ENCODE measurements around the gene TUBB4A. TPM values are rescaled to one million over a fixed set of nuclear protein-coding genes. Genes with fewer than 3 reads are reported as not detected.

Gene TUBB4A
- total and polyA plus RNA-seq, 9 of the 15 experiments (the other 6 are each of a cell fraction or from before 2014, with no cell fraction given), result 0.14 to 7.0 (median 0.75) TPM

- Histone ChIP-seq H3K9me3 (replicated peaks; ENCODE audit: control insufficient read depth, insufficient read depth, low read depth, low read length) (peaks cover 2% of the 10 kb centered on the region), H2AFZ (ENCODE audit: low read depth, low read length) (peak overlapping the region; percentile 38; the same call in 1 of the 2 replicates), H3K36me3 (ENCODE audit: control insufficient read depth, insufficient read depth, low read length) (peaks cover 21% of the 10 kb centered on the region), H3K79me2 (ENCODE audit: control insufficient read depth, insufficient read depth, low read length) (peaks cover 25% of the 10 kb centered on the region), H3K9me1 (ENCODE audit: control insufficient read depth, insufficient read depth, low read length) (peaks cover 7% of the 10 kb centered on the region), H3K27me3 (ENCODE audit: control insufficient read depth in 2 of 2, insufficient read depth in 2 of 2, low read length in 2 of 2) (no peaks in the 10 kb centered on the region), H3K4me3 (peak overlapping the region; percentile 83), H3K4me1 (replicated peaks in 1 of 2; ENCODE audit: control insufficient read depth in 2 of 2, insufficient read depth in 2 of 2, low read length in 2 of 2) (peaks cover 34 to 59% of the 10 kb centered on the region in 2 experiments), H3K27ac (ENCODE audit: extremely low read depth, low read depth, low read length) (peak overlapping the region; percentile 99), H3K4me2 (ENCODE audit: insufficient read depth, low read length) (peak overlapping the region; percentile 97), H3K9ac (ENCODE audit: insufficient read depth in 1 of 2, low read depth in 2 of 2, low read length in 2 of 2) (peak overlapping the region; percentile 94 to 95), H4K20me1 (replicated peaks; ENCODE audit: control insufficient read depth, insufficient read depth, low read length) (no peaks in the 10 kb centered on the region; the same call in 1 of the 2 replicates)
- under 1% methylated on average over 33 of the region's 57 CpGs for WGBS (ENCODE audit: insufficient coverage, low coverage, missing lambda C conversion rate)
- no peak for FAIRE-seq
- POLR2A ChIA-PET, result interaction anchor here (0.6 to 3.1 kb wide), 36 partner anchors 9 to 1821 kb away, joined by 3 to 30 read pairs (median 4); partner anchors contain the start of genes GPR108, SH2D3A and TUBB4A
- no TSS peak for BruUV-seq (replicated peaks)
- CTCF ChIA-PET (ENCODE audit: low intra/inter-chr PET ratio), result no interaction called here
- DNase-seq (ENCODE audit: extremely low read depth in 1 of 4, low spot score in 3 of 4), result peak in 3 of 4 experiments; percentile 63 to 68 (median 64)
- in situ Hi-C loops (cut with MboI), result no loop called here
- intact Hi-C loops (cut with micrococcal nuclease), result no loop called here
- peak; percentile 30 for ATAC-seq
- TF ChIP-seq IRF2 (CRISPR knock-in tag; IDR thresholded peaks at IDR 0.05), result 0 out of 2 replicates have a peak, but pooled peaks have one; percentile 38
- no peak for TF ChIP-seq ZNF436 (CRISPR knock-in tag; IDR thresholded peaks at IDR 0.05)
- TF ChIP-seq ZNF282 (CRISPR knock-in tag; IDR thresholded peaks at IDR 0.05), result no peak
- TF ChIP-seq ZBTB7A (IDR thresholded peaks at IDR 0.05; ENCODE audit: borderline replicate concordance, control insufficient read depth, low read depth, low read length), result peak; percentile 60; the same call in 1 of the 2 replicates
- TF ChIP-seq ZNF431 (CRISPR knock-in tag; IDR thresholded peaks at IDR 0.05), result 0 out of 2 replicates have a peak, but pooled peaks have one; percentile 10
- TF ChIP-seq ZBTB2 (IDR thresholded peaks at IDR 0.05), result no peak
- no peak for TF ChIP-seq CTBP1 (IDR thresholded peaks at IDR 0.05; ENCODE audit: borderline replicate concordance)
- 0 out of 2 replicates have a peak, but pooled peaks have one; percentile 34 for TF ChIP-seq NR3C1 (CRISPR knock-in tag; IDR thresholded peaks at IDR 0.05)
- TF ChIP-seq PCBP1 (IDR thresholded peaks at IDR 0.05; ENCODE audit: low read depth, low read length, poor library complexity, severe bottlenecking), result peak; percentile 90
- no peak for TF ChIP-seq RCOR1 (IDR thresholded peaks at IDR 0.05; ENCODE audit: borderline replicate concordance in 1 of 2, low read depth in 2 of 2, low read length in 2 of 2)
- no peak for TF ChIP-seq PTBP1 (IDR thresholded peaks at IDR 0.05; ENCODE audit: low read depth, low read length)
- TF ChIP-seq STAT5B (CRISPR knock-in tag; IDR thresholded peaks at IDR 0.05), result no peak
- TF ChIP-seq RBFOX2 (IDR thresholded peaks at IDR 0.05; ENCODE audit: low read depth, low read length), result peak; percentile 99
- TF ChIP-seq RERE (CRISPR knock-in tag; IDR thresholded peaks at IDR 0.05; ENCODE audit: borderline replicate concordance), result peak; percentile 81; the same call in 1 of the 2 replicates
- 0 out of 2 replicates have a peak, but pooled peaks have one; percentile 7 for TF ChIP-seq GATAD2B (IDR thresholded peaks at IDR 0.05; ENCODE audit: borderline replicate concordance)
Measured at GRCh38 chr19:6531163-6531955, 29.2 kb upstream of the TUBB4A start.
